AG20443 (cell line): ENCODE measurements around the gene ADCYAP1R1.
"Not testable (repeated sequence)": the region's sequence is repeated elsewhere in the genome, so short reads cannot be mapped to it uniquely, and the experiment has no call there.

Experiments
- DNase-seq: peaks from one replicate; pipeline ENCODE4 v3.0.0; 2012; ENCODE audit warnings: low spot score, mixed read lengths

The ADCYAP1R1 gene

DNA sequence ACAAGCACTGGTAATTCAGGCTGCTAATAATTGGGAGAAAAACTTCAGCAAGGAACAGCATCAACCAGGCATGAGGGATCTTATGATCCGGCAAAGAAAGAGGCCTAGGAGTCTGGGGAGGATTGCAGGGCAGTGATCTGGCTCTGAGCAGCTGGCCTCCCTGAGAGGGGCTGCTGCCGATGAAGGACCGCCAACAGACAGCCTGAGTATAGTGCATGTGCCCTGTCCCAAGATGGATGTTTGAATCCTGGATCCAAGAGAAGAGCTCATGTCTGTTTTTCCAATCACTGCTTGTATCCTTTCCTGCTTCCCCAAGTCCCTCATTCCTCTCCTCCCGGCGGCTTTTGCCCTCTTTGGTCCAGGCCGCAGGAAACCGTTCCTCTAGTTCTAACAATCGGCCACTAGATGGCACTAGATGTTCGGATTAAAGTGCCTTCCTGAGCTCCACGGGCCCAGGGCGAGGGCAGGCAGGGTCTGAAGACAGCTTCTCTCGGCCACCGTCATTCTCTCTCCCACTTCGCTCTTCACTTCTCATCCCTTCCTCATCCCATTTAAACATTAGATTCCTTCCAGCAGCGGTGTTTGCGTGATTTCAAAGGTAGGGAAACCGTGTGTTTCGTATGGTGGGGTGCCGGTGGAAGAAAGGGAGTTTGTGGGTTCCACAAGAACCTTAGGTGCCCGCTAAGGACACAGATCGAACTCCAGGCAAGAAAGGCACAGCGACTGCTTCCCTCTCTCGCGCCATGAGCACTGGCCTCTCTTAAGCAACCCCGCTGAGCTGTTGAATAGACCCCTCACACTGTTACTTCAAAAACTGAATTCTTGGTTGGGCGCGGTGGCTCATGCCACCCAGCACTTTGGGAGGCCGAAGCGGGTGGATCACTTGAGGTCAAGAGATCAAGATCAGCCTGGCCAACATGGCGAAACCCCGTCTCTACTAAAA lies 82.4 kb downstream of the ADCYAP1R1 start:
- peak; percentile 89 for DNase-seq

DNA sequence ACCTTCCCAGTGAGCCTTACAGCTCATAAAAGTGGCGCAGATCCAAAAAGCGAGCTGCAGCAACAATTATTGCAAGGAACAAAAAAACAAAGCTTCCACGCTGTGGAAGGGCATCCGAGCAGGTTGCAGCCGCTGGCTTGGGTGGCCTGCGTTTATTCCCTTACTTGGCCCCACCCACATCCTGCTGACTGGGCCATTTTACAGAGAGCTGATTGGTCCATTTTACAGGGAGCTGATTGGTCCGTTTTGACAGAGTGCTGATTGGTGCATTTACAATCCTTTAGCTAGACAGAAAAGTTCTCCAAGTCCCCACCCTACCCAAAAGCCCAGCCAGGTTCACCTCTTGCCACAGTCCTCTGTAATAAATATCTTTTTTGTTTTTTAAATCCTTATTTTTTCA lies 85.1 kb downstream of the ADCYAP1R1 start:
- DNase-seq, result no peak

DNA sequence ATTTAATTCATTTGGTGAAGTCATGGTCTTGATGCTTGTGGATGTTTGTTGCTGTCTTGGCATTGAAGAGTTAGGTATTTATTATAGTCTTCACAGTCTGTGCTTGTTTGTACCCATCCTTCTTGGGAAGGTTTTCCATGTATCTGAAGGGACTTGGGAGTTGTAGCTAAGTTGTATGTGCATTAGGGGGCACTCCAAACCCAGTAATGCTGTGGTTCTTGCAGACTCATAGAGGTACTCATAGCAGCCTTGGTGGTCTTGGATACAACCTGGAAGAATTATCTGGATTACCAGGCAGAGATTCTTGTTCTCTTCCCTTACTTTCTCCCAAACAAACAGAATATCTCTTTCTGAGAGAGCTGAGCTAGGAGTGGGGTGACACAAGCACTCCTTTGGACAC lies 93.2 kb downstream of the ADCYAP1R1 start:
- no peak for DNase-seq

DNA sequence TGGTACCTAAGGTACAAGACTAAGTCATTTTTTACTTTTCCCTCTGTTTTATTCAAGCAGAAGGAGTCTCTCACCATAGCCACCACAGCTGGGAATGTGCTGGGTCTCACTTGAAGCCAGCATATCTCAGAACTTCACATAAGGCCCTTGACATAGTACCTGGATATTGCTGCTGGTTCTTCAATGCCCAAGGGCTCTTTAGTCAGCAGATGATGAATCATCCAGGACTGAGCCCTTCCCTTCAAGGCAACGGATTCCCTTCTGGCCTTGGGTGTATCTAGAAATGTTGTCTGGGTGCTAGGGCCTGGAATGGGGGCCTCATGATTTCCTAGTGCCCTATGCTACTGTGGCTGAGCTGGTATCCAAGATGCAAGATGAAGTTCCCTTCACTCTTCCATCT lies 93.9 kb downstream of the ADCYAP1R1 start:
- no peak for DNase-seq

DNA sequence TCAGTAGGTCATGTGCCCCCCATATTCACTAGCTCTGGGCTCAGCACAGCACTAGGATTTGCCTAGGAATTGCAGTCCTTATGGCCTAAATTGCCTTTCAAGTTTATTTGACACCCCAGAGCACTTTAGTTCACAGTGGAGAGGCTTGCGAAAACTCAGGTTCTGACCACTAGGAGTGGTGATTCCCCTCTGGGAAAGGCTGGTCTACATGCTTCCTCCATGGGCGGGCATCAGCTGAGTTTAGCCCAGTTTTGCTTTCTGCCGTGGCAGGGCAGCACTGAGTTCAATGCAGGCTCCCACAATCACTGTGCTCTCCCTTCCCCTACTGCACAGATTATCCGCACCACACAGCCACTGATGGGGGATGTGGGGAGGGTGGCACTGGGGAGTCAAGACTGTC lies 94.4 kb downstream of the ADCYAP1R1 start:
- no peak for DNase-seq

DNA sequence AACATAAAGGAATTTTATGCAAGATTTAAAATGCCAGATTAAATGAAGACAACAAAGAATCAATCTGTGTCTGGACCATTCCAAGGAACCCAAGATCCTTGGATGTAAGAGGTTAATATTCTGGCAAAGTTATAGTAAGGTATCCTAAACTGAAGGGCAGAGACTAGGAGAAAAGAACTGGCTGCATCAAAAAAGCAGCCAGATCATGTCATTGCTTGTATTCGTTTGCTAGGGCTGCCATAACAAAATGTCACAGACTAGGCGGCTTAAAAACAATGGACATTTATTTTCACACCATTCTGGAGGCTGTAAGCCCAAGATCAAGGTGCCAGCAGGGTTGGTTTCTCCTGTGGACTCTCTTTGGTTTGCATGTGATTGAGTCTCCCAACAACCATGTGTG lies 99.7 kb downstream of the ADCYAP1R1 start:
- DNase-seq, result no peak

DNA sequence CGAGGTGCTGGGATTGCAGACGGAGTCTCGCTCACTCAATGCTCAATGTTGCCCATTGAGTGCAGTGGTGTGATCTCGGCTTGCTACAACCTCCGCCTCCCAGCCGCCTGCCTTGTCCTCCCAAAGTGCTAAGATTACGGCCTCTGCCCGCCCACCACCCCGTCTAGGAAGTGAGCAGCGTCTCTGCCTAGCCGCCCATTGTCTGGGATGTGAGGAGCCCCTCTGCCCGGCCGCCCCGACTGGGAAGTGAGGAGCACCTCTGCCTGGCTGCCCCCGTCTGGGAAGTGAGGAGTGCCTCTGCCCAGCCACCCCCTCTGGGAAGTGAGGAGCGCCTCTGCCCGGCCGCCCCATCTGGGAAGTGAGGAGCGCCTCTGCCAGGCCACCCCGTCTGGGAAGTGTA lies 101.2 kb downstream of the ADCYAP1R1 start:
- DNase-seq, result not testable (repeated sequence)

DNA sequence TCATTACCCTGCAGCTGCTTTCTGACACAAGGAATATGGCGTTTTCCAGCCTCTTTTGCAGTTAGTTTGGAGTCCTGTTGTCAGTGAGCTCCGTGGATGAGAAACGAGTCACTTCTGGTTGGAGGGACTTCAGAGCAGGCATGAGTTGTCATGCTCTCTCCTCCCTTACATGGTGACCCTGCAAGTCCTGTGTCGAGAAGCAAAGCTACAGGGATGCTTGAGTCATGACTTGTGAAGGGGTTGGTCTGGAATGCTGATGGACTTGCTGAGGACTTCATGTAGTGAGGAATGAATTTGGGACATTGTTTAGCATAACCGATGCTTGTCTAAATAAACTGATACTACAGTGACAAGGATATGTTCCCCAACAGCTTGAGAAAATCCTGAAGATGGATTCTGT lies 108.8 kb downstream of the ADCYAP1R1 start:
- no peak for DNase-seq
